K562 (cell line): ENCODE measurements around the gene FCHSD1. TPM values are rescaled to one million over a fixed set of nuclear protein-coding genes. Genes with fewer than 3 reads are reported as not detected.

ENCODE experiments used
- ATAC-seq: fragments of 200-7000 bp; cut with Tn5 transposase; 3 replicates; pipeline ENCODE4 v1.9.1; 2020; ENCODE audit warnings: moderate library complexity
- Bru-seq: library from RNA; stranded (reverse); fragments of 400-500 nt; gene quantifications from one replicate; lab custom pipeline; 2021; lab: Mats Ljungman, UMichigan
- BruChase-seq, 2 experiments: library from RNA; stranded (reverse); fragments of 400-500 nt; gene quantifications; one replicate each; lab custom pipeline; 2021; lab: Mats Ljungman, UMichigan
- BruUV-seq: library from RNA; stranded (reverse); fragments of 400-500 nt; replicated peaks from 2 replicates; lab custom pipeline; 2021; lab: Mats Ljungman, UMichigan
- CTCF ChIA-PET: fragments of 300-600 bp; formaldehyde crosslinking; extraction: SDS; loops from one replicate; lab custom pipeline; 2021; ENCODE audit warnings: low intra/inter-chr PET ratio; lab: Yijun Ruan, JAX
- POLR2A ChIA-PET: fragments of 300-600, 350-650 bp; sonication (Branson Sonifier 250); formaldehyde crosslinking; extraction: SDS; loops from one replicate; lab custom pipeline; 2021; ENCODE audit warnings: antibody characterized with exemption, inconsistent platforms; lab: Yijun Ruan, JAX
- DNase-seq, 4 experiments: peaks; one replicate each; pipeline versions ENCODE4 v3.0.0 to v3.0.0-alpha.2; 2011 to 2018; ENCODE audit warnings: low spot score in 3 of 4, mixed read lengths in 3 of 4; ENCODE audit errors: extremely low read depth in 1 of 4
- FAIRE-seq: peaks from 2 replicates; lab custom pipeline; 2011; peaks lifted over from hg19 to GRCh38; lab: Jason Lieb, UNC
- H2AFZ ChIP-seq: 2 replicates; pipeline ENCODE4 v1.6.0; 2011; ENCODE audit warnings: low read depth, low read length, control low read depth, inconsistent platforms
- H3K27ac ChIP-seq: fragments of 200-600 bp; 3 replicates; pipeline ENCODE4 v1.8.0; 2011; ENCODE audit warnings: low read depth, mild to moderate bottlenecking, control low read depth, inconsistent platforms, low read length, moderate library complexity, mixed read lengths; ENCODE audit errors: extremely low read depth
- H3K27me3 ChIP-seq, 2 experiments: fragments of 300-600 bp in 1 of 2; 2 replicates in 1 of 2; 3 replicates in 1 of 2; pipeline versions ENCODE4 v1.6.0 to v1.8.0; 2011; ENCODE audit warnings: inconsistent platforms in 2 of 2, low read length in 2 of 2, mild to moderate bottlenecking in 1 of 2, mixed read lengths in 1 of 2, moderate library complexity in 1 of 2; ENCODE audit not compliant: control insufficient read depth in 2 of 2, insufficient read depth in 2 of 2
- H3K36me3 ChIP-seq: fragments of 300-600 bp; 3 replicates; pipeline ENCODE4 v1.8.0; 2011; ENCODE audit warnings: mild to moderate bottlenecking, low read length, inconsistent platforms; ENCODE audit not compliant: control insufficient read depth, insufficient read depth
- H3K4me1 ChIP-seq, 2 experiments: fragments of 200-600 bp in 1 of 2; replicated peaks in 1 of 2; 2 replicates in 1 of 2; 3 replicates in 1 of 2; pipeline versions ENCODE4 v1.5.1 to v1.8.0; 2011; ENCODE audit warnings: inconsistent platforms in 2 of 2, low read length in 2 of 2, mild to moderate bottlenecking in 1 of 2, mixed read lengths in 1 of 2, moderate library complexity in 1 of 2; ENCODE audit not compliant: control insufficient read depth in 2 of 2, insufficient read depth in 2 of 2
- H3K4me2 ChIP-seq: 2 replicates; pipeline ENCODE4 v1.6.1; 2011; ENCODE audit warnings: low read length, control low read depth, inconsistent platforms, mixed read lengths; ENCODE audit not compliant: insufficient read depth
- H3K4me3 ChIP-seq: fragments of 200-600 bp; sonication (generic), shearing (Covaris generic); 2 replicates; pipeline ENCODE4 v1.5.1; 2016; ENCODE audit warnings: control low read depth, inconsistent platforms
- H3K79me2 ChIP-seq: fragments of 200-600 bp; 3 replicates; pipeline ENCODE4 v1.8.0; 2011; ENCODE audit warnings: low read length, inconsistent platforms; ENCODE audit not compliant: control insufficient read depth, insufficient read depth
- H3K9ac ChIP-seq, 2 experiments: 2 replicates each; pipeline versions ENCODE4 v1.6.0 to v1.6.1; 2011; ENCODE audit warnings: low read depth in 2 of 2, low read length in 2 of 2, control low read depth in 1 of 2, inconsistent platforms in 1 of 2, mild to moderate bottlenecking in 1 of 2, mixed read lengths in 1 of 2; ENCODE audit not compliant: insufficient read depth in 1 of 2
- H3K9me1 ChIP-seq: one replicate; pipeline ENCODE4 v1.6.0; 2011; ENCODE audit warnings: inconsistent platforms, mild to moderate bottlenecking, low read length, moderate library complexity; ENCODE audit not compliant: control insufficient read depth, insufficient read depth
- H3K9me3 ChIP-seq: replicated peaks from 2 replicates; pipeline ENCODE4 v1.5.1; 2011; ENCODE audit warnings: low read depth, low read length, inconsistent platforms; ENCODE audit not compliant: control insufficient read depth, insufficient read depth
- H4K20me1 ChIP-seq: replicated peaks from 2 replicates; pipeline ENCODE4 v1.6.1; 2011; ENCODE audit warnings: low read length, inconsistent platforms, mixed read lengths; ENCODE audit not compliant: control insufficient read depth, insufficient read depth
- ATF1 ChIP-seq, 2 experiments: fragments of 450-650 bp in 1 of 2; IDR thresholded peaks; 2 replicates each; pipeline ENCODE4 v1.6.1; 2016; ENCODE audit warnings: missing compliant biosample characterization in 1 of 2, missing genetic modification characterization in 1 of 2
- EGR1 ChIP-seq: fragments of 450-650 bp; conservative IDR thresholded peaks from 2 replicates; pipeline ENCODE4 v1.6.1; 2017; ENCODE audit warnings: mild to moderate bottlenecking
- ETV1 ChIP-seq: fragments of 450-650 bp; conservative IDR thresholded peaks from 2 replicates; pipeline ENCODE4 v1.6.1; 2016; ENCODE audit warnings: missing genetic modification characterization, control low read depth, low read depth, missing compliant biosample characterization
- HCFC1 ChIP-seq: IDR thresholded peaks from 2 replicates; pipeline ENCODE4 v1.6.1; 2012; ENCODE audit warnings: low read depth, low read length, improper control_type of control experiment
- HDAC1 ChIP-seq, 2 experiments: fragments of 450-650 bp; IDR thresholded peaks; 2 replicates each; pipeline ENCODE4 v1.6.1; 2016 to 2017; ENCODE audit warnings: inconsistent platforms in 1 of 2, mild to moderate bottlenecking in 1 of 2, moderate library complexity in 1 of 2
- HNRNPLL ChIP-seq: fragments of 200-400 bp; formaldehyde crosslinking; IDR thresholded peaks from 2 replicates; pipeline ENCODE4 v1.6.1; 2017; ENCODE audit warnings: low read length, low read depth, mild to moderate bottlenecking; ENCODE audit not compliant: poor library complexity, severe bottlenecking
- PKNOX1 ChIP-seq: fragments of 450-650 bp; IDR thresholded peaks from 2 replicates; pipeline ENCODE4 v1.6.1; 2016
- POLR2G ChIP-seq: fragments of 200-400 bp; formaldehyde crosslinking; IDR thresholded peaks from 2 replicates; pipeline ENCODE4 v1.6.1; 2017; ENCODE audit warnings: low read depth, mild to moderate bottlenecking, antibody characterized with exemption, low read length, moderate library complexity
- RBFOX2 ChIP-seq: fragments of 200-400 bp; formaldehyde crosslinking; IDR thresholded peaks from 2 replicates; pipeline ENCODE4 v1.6.1; 2017; ENCODE audit warnings: low read depth, mild to moderate bottlenecking, low read length, moderate library complexity
- SAP30 ChIP-seq: fragments of 200-600 bp; sonication (generic); IDR thresholded peaks from 2 replicates; pipeline ENCODE4 v1.6.1; 2012; ENCODE audit warnings: borderline replicate concordance, low read depth, mild to moderate bottlenecking, moderate library complexity, low read length, control low read depth, inconsistent platforms; ENCODE audit not compliant: insufficient read depth, poor library complexity, severe bottlenecking
- TCF7 ChIP-seq: sonication (generic); IDR thresholded peaks from 2 replicates; pipeline ENCODE4 v1.6.1; 2016; ENCODE audit warnings: antibody characterized with exemption, borderline replicate concordance
- WGBS: fragments of 100-300 bp; shearing (Covaris generic); methylation state at CpG from one replicate; pipeline ENCODE4 v1.1.6; 2016; ENCODE audit warnings: low coverage, mixed read lengths; ENCODE audit not compliant: insufficient coverage; ENCODE audit errors: missing lambda C conversion rate; 5-methylcytosine and 5-hydroxymethylcytosine counted together
- in situ Hi-C: fragments of 300-500 bp; cut with MboI; formaldehyde crosslinking; loops from 4 replicates; pipeline ENCODE4 v1.15.0; 2018; ENCODE audit warnings: inconsistent platforms, mixed read lengths
- intact Hi-C: fragments of 100-400 bp; cut with micrococcal nuclease; formaldehyde crosslinking; loops from 2 replicates; pipeline ENCODE4 v1.14.2; 2022
- long read RNA-seq, 3 experiments: library from polyadenylated mRNA in 2 of 3; library from RNA in 1 of 3; unstranded in 2 of 3; stranded (forward) in 1 of 3; transcript quantifications; one replicate each; pipeline ENCODE4 v2.0.0, GENCODE V29; 2019 to 2022
- polyA minus RNA-seq, 3 experiments: library from RNA; depleted of rRNA, polyadenylated mRNA; stranded (reverse); fragments of >200 nt; gene quantifications; 2 replicates each; pipeline ENCODE4 v1.2.3, GENCODE V29; 2011
- polyA plus RNA-seq, 8 experiments: library from polyadenylated mRNA; depleted of rRNA in 4 of 8; stranded (reverse) in 5 of 8; unstranded in 3 of 8; fragments of >200 nt; fragmentation: Nextera tagmentation in 2 of 8; fragmentation: Illumina TruSeq in 1 of 8; extraction: Ambion mirVana in 2 of 8; extraction: Trizol in 1 of 8; gene quantifications; 2 replicates each; pipeline versions ENCODE4 v1.2.1 to v1.2.3, GENCODE V29; 2011 to 2014; ENCODE audit warnings: inconsistent platforms in 1 of 8, missing spikeins in 1 of 8
- total RNA-seq, 7 experiments: library from RNA; depleted of rRNA in 6 of 7; stranded (reverse); fragments of >200 nt in 6 of 7; fragmentation: Illumina TruSeq in 2 of 7; extraction: Trizol in 2 of 7; gene quantifications; 2 replicates each; pipeline versions ENCODE4 v1.2.1 to v1.2.3, GENCODE V29; 2011 to 2021; ENCODE audit warnings: low replicate concordance in 1 of 7
- TF ChIP-seq, protein P1 (sequence below): conservative IDR thresholded peaks from 2 replicates; pipeline ENCODE4 v1.6.1; 2011; ENCODE audit warnings: low read depth, mild to moderate bottlenecking, low read length; ENCODE audit not compliant: control insufficient read depth

FCHSD1 gene
- total RNA-seq (2011; cell fraction: chromatin; rRNA removed; ENCODE audit: low replicate concordance), result 160 and 307 TPM in 2 replicates
- 128 and 139 TPM in 2 replicates for total RNA-seq (2011; cell fraction: nucleolus; rRNA removed)
- total RNA-seq (2011; cell fraction: nucleoplasm; rRNA removed), result 143 and 150 TPM in 2 replicates
- total RNA-seq (2014; rRNA removed), result 19.2 and 20.6 TPM in 2 replicates
- 7.0 and 7.9 TPM in 2 replicates for total RNA-seq (2014; rRNA removed; fragmentation: Illumina TruSeq; extraction: Trizol)
- total RNA-seq (2015; rRNA removed; fragmentation: Illumina TruSeq; extraction: Trizol), result 12.9 and 13.7 TPM in 2 replicates
- total RNA-seq (2021), result 19.2 and 26.5 TPM in 2 replicates
- 24.8 and 36.2 TPM in 2 replicates for polyA plus RNA-seq (2011; rRNA removed)
- 11.3 and 18.8 TPM in 2 replicates for polyA plus RNA-seq (2011; cell fraction: cytosol; rRNA removed)
- polyA plus RNA-seq (2011; cell fraction: nucleus; rRNA removed), result 300 and 346 TPM in 2 replicates
- 16.4 and 35.9 TPM in 2 replicates for polyA plus RNA-seq (2012)
- polyA plus RNA-seq (2014; fragmentation: Illumina TruSeq; extraction: Trizol), result 13.6 and 20.6 TPM in 2 replicates
- polyA plus RNA-seq (2014; fragmentation: Nextera tagmentation; extraction: Ambion mirVana), result under 1 TPM; 0.35 to 0.84 TPM
- 28.6 and 37.5 TPM in 2 replicates for polyA plus RNA-seq (2014; rRNA removed)
- 7.8 and 12.4 TPM in 2 replicates for polyA minus RNA-seq (2011; rRNA and poly(A)+ RNA removed)
- polyA minus RNA-seq (2011; cell fraction: cytosol; rRNA and poly(A)+ RNA removed), result 12.8 and 13.1 TPM in 2 replicates
- 43.8 and 62.2 TPM in 2 replicates for polyA minus RNA-seq (2011; cell fraction: nucleus; rRNA and poly(A)+ RNA removed)
- Bru-seq, nascent RNA, result percentile 70 among the genes with signal in this experiment
- BruChase-seq, experiment 1, labeled RNA remaining after a 2-hour chase, result percentile 59 among the genes with signal in this experiment
- BruChase-seq, experiment 2, labeled RNA remaining after a 6-hour chase, result percentile 66 among the genes with signal in this experiment
- long read RNA-seq, experiment 1, partial matches to known transcripts, result 16 of 35 reads
- long read RNA-seq, experiment 1, other reads (novel, unspliced or antisense), result 19 of 35 reads
- long read RNA-seq, experiment 2, partial matches to known transcripts, result 4 of 9 reads
- long read RNA-seq, experiment 2, other reads (novel, unspliced or antisense), result 5 of 9 reads
- long read RNA-seq, experiment 3, partial matches to known transcripts, result 0 of 6 reads
- long read RNA-seq, experiment 3, other reads (novel, unspliced or antisense), result 6 of 6 reads

DNA sequence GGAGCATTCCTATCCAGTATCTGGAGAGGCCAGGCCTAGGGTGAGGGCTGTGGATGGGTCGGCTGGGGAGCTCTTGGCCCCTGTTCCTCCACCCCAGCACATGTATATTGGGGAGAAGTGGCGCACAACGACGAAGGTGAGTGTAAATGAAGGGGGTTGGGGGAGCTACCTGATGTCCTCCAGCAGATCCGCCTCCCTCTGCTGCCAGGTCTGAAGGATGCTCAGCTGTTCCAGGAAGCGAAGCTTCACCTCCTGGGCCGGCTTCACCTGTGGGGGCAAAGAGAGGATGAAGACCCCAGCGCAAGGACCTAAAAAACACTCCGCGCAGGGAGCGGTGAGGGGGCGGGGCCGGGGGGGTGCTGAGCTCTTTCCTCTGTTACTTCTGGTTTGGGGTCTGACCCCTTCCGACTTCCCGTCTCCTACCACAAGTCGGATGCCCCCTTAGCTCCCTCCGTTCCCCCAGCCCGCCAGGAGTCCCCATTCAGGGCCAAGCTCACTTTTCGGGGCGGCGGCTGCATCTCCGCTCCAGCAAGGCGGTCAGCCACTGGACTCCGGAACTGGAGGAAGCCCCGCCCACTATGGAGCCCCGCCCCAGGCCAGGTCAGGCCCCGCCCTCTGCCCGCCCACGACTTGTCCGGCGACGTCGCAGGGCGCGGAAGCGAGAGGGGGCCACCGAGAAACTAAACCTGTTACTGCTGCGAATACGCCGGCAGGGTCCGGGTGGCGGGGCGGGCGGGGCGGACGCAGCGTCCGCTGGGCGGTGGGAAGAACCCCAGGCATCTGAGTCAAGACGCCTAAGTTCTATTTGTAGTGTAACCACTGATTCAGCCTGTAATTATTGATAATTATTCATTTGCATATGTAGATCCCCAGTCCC, at the start of gene FCHSD1:
FCHSD1 (minus strand) TSS at position 568 of the 877 bp plus-strand sequence; CDS start at position 518, 50 bp downstream.
- WGBS, result 1% methylated on average over 37 of the region's 50 CpGs
- in situ Hi-C loops, result no loop called here
- Histone ChIP-seq H3K4me1 (peaks cover 9 to 27% of the 10 kb centered on the region in 2 experiments), H4K20me1 (no peaks in the 10 kb centered on the region), H3K4me3 (peak within 1 kb of the TSS; percentile 77), H2AFZ (peak within 1 kb of the TSS; percentile 84), H3K27me3 (no peaks in the 10 kb centered on the region), H3K9me3 (no peaks in the 10 kb centered on the region), H3K79me2 (peaks cover 3% of the 10 kb centered on the region; the same call in 1 of the 3 replicates), H3K36me3 (peaks cover 17% of the 10 kb centered on the region; the same call in 2 of the 3 replicates), H3K9ac (peak within 1 kb of the TSS; percentile 67 to 91), H3K4me2 (peak within 1 kb of the TSS; percentile 89), H3K9me1 (peaks cover 4% of the 10 kb centered on the region), H3K27ac (peak within 1 kb of the TSS; percentile 62)
- ChIA-PET POLR2A (interaction anchor here (0.6 to 2.2 kb wide), 6 partner anchors 8 to 36 kb away, joined by 3 to 10 read pairs (median 4); no protein-coding TSS in a partner anchor), CTCF (no interaction called here)
- intact Hi-C loops, result no loop called here
- ATAC-seq (peak; percentile 98), FAIRE-seq (peak; percentile 84), DNase-seq (peak; percentile 91 to 99 (median 98))
- BruUV-seq, result no TSS peak
- 0 out of 2 replicates have a peak, but pooled peaks have one; percentile 20 for TF ChIP-seq ATF1 (CRISPR knock-in tag; IDR thresholded peaks at IDR 0.05)
- peak; percentile 25; the same call in 1 of the 2 replicates for TF ChIP-seq ATF1 (tag; IDR thresholded peaks at IDR 0.05)
- TF ChIP-seq HDAC1 (IDR thresholded peaks at IDR 0.05), result peak in 1 of 2 experiments; percentile 33; a peak in 1 of 4 replicates
- 0 out of 2 replicates have a peak, but pooled peaks have one; percentile 14 for TF ChIP-seq TCF7
- TF ChIP-seq, protein P1, sequence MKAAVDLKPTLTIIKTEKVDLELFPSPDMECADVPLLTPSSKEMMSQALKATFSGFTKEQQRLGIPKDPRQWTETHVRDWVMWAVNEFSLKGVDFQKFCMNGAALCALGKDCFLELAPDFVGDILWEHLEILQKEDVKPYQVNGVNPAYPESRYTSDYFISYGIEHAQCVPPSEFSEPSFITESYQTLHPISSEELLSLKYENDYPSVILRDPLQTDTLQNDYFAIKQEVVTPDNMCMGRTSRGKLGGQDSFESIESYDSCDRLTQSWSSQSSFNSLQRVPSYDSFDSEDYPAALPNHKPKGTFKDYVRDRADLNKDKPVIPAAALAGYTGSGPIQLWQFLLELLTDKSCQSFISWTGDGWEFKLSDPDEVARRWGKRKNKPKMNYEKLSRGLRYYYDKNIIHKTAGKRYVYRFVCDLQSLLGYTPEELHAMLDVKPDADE, result 0 out of 2 replicates have a peak, but pooled peaks have one; percentile 17
- 0 out of 2 replicates have a peak, but pooled peaks have one; percentile 6 for TF ChIP-seq PKNOX1
- TF ChIP-seq SAP30, result peak; percentile 56
- peak; percentile 73 for TF ChIP-seq HNRNPLL
- peak; percentile 82 for TF ChIP-seq RBFOX2
- TF ChIP-seq ETV1, result 0 out of 2 replicates have a peak, but pooled peaks have one; percentile 44
- peak; percentile 86 for TF ChIP-seq POLR2G
- TF ChIP-seq HCFC1, result no peak
- peak; percentile 79 for TF ChIP-seq EGR1
